ENCODE measurements around the gene IMMP2L.

IMMP2L gene

DNA sequence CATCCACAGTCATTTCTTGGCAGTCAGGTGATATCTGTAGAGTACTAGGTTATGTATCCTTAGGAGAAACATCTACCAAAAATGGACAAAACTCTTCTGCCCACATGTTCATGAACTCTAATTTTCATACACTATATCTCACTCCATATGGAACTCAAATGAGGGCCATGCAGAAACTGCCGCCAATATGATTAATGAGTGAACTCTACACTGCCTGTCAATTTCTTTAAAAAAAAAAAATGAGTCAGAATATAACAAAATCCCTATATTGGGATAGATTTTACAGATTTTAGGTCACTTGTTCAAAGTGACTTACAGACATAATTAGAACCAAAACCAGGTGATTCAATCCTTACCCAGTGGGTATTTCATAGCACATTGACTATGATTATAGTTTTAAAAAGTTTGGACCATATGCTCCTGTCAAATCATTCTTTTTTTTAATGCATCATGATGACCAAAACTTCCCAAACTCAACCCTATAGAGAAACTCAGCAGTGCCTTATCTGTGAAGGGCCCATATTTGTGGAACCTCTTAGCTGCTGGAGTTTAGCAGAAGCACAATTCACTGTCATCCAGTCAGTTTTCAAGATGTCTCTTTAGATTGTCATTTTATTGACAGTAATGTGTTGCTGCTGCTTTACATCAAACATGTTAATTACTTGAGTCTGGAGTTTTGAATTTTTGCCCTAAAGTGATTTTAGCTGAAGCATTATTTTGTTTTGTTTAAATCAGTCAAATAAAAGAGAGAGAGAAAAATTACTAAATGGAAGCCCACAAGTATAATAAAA lies 460.2 kb downstream of the IMMP2L start:
- no peak for DNase-seq (ENCODE audit: low read depth)

GRCh38 chr7:111098926-111099250 lies 463.4 kb downstream of the IMMP2L start:
- DNase-seq (ENCODE audit: low read depth), result no peak

- DNase-seq (ENCODE audit: low read depth), result peak; percentile 39
These were observed 464.0 kb downstream of the IMMP2L start for GRCh38 chr7:111098011-111098925.

- no peak for DNase-seq (ENCODE audit: low read depth)
These were observed 465.3 kb downstream of the IMMP2L start for GRCh38 chr7:111096997-111097396.

- DNase-seq (ENCODE audit: low read depth), result no peak
These were observed 467.9 kb downstream of the IMMP2L start for GRCh38 chr7:111094419-111094818.

GRCh38 chr7:111093496-111093895 lies 468.8 kb downstream of the IMMP2L start:
- DNase-seq (ENCODE audit: low read depth), result no peak

GRCh38 chr7:111092406-111093236 lies 469.7 kb downstream of the IMMP2L start:
- no peak for DNase-seq (ENCODE audit: low read depth)

DNA sequence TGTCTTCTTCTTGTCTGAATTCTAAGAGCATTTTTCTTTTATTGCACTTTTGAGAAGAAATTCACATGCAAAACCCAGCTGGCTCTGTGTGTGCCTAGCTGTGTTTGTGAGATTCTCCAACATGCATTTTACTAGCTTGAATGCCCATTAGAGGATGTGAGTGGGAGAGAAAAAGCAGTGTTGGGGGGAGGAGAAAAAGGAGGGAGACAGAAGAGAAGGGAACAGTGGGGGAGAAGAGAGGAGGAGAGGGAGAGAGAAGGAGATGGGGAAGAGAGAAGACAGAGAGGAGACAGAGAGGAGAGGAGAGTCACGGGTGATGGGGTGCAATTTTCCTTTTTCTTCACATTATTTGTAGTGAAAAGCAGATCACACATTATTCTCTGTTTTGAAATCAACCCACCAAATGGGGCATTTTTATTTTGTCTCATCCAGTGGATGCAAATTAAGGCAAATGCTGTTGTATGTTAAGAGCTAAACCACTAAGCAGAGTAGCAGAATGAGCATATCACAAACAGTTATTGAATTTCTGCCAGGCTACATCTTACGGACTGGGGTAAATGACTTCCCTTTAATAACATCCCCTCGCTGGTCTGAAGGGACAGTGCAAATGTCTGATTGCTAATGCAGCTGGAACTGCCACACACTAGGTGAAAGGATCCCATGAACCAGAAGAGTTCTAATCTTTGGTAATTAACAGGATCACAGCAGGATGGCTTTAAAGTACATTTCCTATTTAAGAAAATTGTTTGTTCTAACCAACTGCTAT lies 470.5 kb downstream of the IMMP2L start:
- DNase-seq (ENCODE audit: low read depth), result no peak

DNA sequence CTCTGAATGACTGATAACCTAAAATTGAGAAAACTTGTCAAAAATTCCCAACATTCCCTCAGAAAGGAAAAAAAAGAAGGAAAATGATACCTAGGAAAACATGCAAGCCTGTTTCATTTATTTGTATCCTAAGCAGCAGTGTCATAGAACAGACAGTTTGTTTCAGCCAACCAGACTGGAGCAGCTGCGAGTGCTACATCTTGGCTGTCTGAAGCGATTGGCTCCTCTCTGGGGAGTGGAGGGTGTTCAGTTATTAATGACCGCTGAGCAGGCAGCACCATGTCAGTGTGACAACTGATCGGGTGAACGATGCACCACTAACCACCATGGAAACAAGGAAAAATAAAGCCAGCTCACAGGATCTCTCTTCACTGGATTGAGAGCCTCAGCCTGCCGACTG lies 471.4 kb downstream of the IMMP2L start, which contains the start of gene LRRN3:
TSS of gene LRRN3 (plus strand) at position 282 of the 400 bp plus-strand sequence. CDS start 31,646 bp downstream, outside the sequence.
- no peak for DNase-seq (ENCODE audit: low read depth)

GRCh38 chr7:111089822-111090426 lies 472.4 kb downstream of the IMMP2L start:
- DNase-seq (ENCODE audit: low read depth), result no peak

DNA sequence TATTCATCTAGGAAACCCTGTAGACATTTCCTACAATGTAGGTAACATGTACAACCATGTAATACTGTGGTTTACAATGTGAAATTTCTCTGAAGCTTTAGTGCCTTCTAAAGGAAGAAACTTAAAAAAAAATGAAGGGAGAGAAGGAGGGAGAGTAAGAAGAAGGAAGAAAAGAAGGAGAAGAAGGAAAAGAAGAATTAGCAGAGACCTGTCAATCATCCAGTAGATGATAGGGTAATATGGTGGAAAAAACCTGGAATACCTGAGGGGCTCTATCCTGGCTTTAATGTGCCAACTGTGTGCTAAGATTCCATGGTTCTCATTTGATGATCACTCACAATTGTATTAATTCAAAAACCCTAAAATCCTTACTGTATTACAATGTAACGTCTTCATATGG lies 474.0 kb downstream of the IMMP2L start:
- DNase-seq (ENCODE audit: low read depth), result no peak

DNA sequence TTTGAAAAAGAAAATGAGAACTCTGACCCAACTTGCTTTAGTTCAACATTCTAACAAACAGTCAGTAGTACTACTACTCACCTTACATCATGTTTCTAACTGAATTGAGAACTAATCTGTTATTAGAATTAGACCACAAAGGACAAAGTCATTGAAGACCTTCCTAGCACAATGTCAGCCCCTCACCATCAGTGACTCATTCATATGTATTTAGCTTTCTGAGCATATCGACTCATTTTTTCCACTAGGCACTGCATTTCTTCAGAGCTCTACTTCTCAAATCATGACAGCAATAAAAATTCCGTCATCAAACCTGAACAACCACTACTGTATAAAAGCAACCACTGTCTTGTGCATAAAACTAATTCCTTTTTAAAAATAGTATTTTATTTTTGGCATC lies 475.8 kb downstream of the IMMP2L start:
- DNase-seq (ENCODE audit: low read depth), result no peak

- no peak for DNase-seq (ENCODE audit: low read depth)
These were observed 476.9 kb downstream of the IMMP2L start for GRCh38 chr7:111085356-111085755.

DNA sequence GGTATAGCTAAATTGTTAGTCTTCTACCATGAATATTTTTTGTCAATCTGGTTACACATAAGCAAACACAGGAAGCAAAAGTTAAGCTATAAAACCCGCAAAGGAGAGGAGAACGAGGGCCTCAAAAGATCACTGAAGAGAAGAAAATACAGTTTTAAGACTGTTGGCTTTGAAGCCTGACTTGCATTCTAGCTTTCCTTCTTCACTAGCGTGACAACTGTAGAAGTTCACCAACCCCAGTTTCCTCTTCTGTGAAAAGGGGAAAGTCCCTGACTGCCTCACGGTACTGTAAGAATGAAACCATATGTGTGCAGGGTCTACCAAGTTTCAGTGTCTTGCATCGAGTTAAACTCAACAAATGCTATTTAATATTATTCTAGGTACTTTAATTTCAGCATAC lies 478.9 kb downstream of the IMMP2L start:
- DNase-seq (ENCODE audit: low read depth), result peak; percentile 15

DNA sequence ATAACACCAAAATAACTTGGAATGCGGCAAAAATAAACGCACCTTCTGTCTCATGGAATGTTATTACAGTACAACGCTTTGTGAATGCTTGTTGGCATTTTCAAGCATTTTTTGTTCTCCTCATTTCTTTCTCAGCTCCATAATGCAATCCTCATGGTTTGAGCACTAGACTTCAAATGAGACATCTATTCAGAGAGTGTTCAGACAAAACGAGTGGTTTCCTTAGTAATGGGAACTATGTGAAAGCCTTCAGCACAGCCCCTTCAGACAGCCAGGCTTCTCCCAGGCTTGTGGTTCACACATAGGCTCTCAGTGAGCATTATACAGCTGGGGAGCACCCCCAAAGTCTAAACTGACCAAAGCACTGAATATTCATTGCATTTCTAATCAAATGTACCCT lies 479.9 kb downstream of the IMMP2L start:
- no peak for DNase-seq (ENCODE audit: low read depth)

GRCh38 chr7:111081546-111082267 lies 480.6 kb downstream of the IMMP2L start:
- DNase-seq (ENCODE audit: low read depth), result no peak

- DNase-seq (ENCODE audit: low read depth), result no peak
These were observed 481.7 kb downstream of the IMMP2L start for GRCh38 chr7:111080495-111081105.

GRCh38 chr7:111077001-111077400 lies 485.3 kb downstream of the IMMP2L start:
- DNase-seq (ENCODE audit: low read depth), result no peak

- DNase-seq (ENCODE audit: low read depth), result no peak
These were observed 486.1 kb downstream of the IMMP2L start for GRCh38 chr7:111076205-111076604.

DNA sequence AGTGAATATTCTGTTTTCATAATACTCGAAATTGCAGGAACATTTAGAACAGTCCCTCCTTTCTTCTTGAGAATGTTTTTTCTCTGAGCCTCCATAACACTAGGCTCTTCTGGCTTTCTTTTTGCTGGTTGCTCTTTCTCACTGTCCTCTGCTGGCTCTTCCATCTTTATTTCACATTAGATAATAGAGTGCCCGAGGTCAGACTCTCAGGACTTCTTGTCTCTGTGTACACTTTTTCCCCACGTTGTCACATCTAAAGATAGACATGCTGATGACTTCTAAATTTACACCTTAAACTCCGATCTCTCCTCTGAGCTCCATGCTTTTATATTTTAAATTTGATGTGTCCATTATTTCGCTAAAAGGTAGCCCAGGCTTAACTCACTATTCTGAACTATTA lies 486.8 kb downstream of the IMMP2L start:
- no peak for DNase-seq (ENCODE audit: low read depth)
